Panc1 (cell line): ENCODE results near the gene KMT2C. TPM values are rescaled to one million over a fixed set of nuclear protein-coding genes. Genes with fewer than 3 reads are reported as not detected.

ENCODE experiments used
- ATAC-seq: fragments of 200-7000 bp; cut with Tn5 transposase; 2 replicates; pipeline ENCODE4 v1.9.1; 2020; ENCODE audit warnings: mild to moderate bottlenecking, moderate library complexity
- BruUV-seq: library from RNA; stranded (reverse); fragments of 400-500 nt; replicated peaks from 2 replicates; lab custom pipeline; 2021; lab: Mats Ljungman, UMichigan
- CTCF ChIA-PET: fragments of 300-600 bp; sonication (Branson Sonifier 250); formaldehyde crosslinking; loops from one replicate; lab custom pipeline; 2022; ENCODE audit warnings: antibody characterized with exemption; lab: Charles Lee
- POLR2A ChIA-PET: fragments of 300-600 bp; sonication (Branson Sonifier 250); formaldehyde crosslinking; loops from one replicate; lab custom pipeline; 2022; ENCODE audit warnings: antibody characterized with exemption; lab: Charles Lee
- DNase-seq: peaks from one replicate; pipeline ENCODE4 v3.0.0-alpha.2; 2010; ENCODE audit warnings: low read depth, low spot score
- H3K27ac ChIP-seq: 2 replicates; pipeline ENCODE4 v1.5.1; 2011; ENCODE audit warnings: mild to moderate bottlenecking, low read length, inconsistent platforms
- H3K27me3 ChIP-seq: fragments of 200-500 bp; sonication (Bioruptor generic); 2 replicates; pipeline ENCODE4 v1.6.0; 2014; ENCODE audit warnings: low read length, inconsistent platforms; ENCODE audit not compliant: control insufficient read depth, insufficient read depth
- H3K36me3 ChIP-seq: fragments of 200-500 bp; sonication (Bioruptor generic); 2 replicates; pipeline ENCODE4 v1.5.1; 2014; ENCODE audit warnings: inconsistent platforms, mild to moderate bottlenecking, low read length, moderate library complexity; ENCODE audit not compliant: control insufficient read depth, insufficient read depth
- H3K4me1 ChIP-seq: 2 replicates; pipeline ENCODE4 v1.5.1; 2011; ENCODE audit warnings: inconsistent platforms, mild to moderate bottlenecking, low read length, moderate library complexity; ENCODE audit not compliant: control insufficient read depth, insufficient read depth
- H3K4me3 ChIP-seq, 2 experiments: 2 replicates each; pipeline ENCODE4 v1.5.1; 2011 to 2012; ENCODE audit warnings: low read depth in 2 of 2, low read length in 2 of 2, mild to moderate bottlenecking in 2 of 2, inconsistent platforms in 1 of 2, moderate library complexity in 1 of 2
- H3K9me3 ChIP-seq: fragments of 200-500 bp; sonication (Bioruptor generic); 2 replicates; pipeline ENCODE4 v1.5.1; 2014; ENCODE audit warnings: low read depth, mild to moderate bottlenecking, inconsistent platforms, low read length, moderate library complexity; ENCODE audit not compliant: control insufficient read depth, insufficient read depth
- POLR2AphosphoS5 ChIP-seq: IDR thresholded peaks from 2 replicates; pipeline ENCODE4 v1.6.1; 2012; ENCODE audit warnings: mild to moderate bottlenecking, low read depth, low read length, moderate library complexity
- SIN3A ChIP-seq: IDR thresholded peaks from 2 replicates; pipeline ENCODE4 v1.6.1; 2012; ENCODE audit warnings: low read depth, mild to moderate bottlenecking, low read length, moderate library complexity, borderline replicate concordance; ENCODE audit not compliant: insufficient read depth
- TCF7L2 ChIP-seq: IDR thresholded peaks from 2 replicates; pipeline ENCODE4 v1.6.1; 2011; ENCODE audit warnings: mild to moderate bottlenecking, low read depth, low read length, inconsistent platforms
- in situ Hi-C: cut with HindIII; loops from 2 replicates; pipeline ENCODE4 v1.10.0; 2016; ENCODE audit warnings: low sequenced_read_pairs, low pct_unique_long_range_greater_than_20kb
- intact Hi-C: fragments of 100-400 bp; cut with micrococcal nuclease; formaldehyde crosslinking; loops from one replicate; pipeline ENCODE4 v1.10.0; 2022; ENCODE audit not compliant: unreplicated experiment
- total RNA-seq: library from RNA; stranded (reverse); gene quantifications from one replicate; pipeline ENCODE4 v1.2.1, GENCODE V29; 2021; ENCODE audit not compliant: unreplicated experiment
- TF ChIP-seq, protein P1 (sequence below): fragments of 450-650 bp; IDR thresholded peaks from 2 replicates; pipeline ENCODE4 v1.5.1; 2017; ENCODE audit warnings: mild to moderate bottlenecking
- TF ChIP-seq, protein P2 (sequence below), 2 experiments: IDR thresholded peaks; 2 replicates each; pipeline ENCODE4 v1.6.1; 2011 to 2012; ENCODE audit warnings: low read depth in 2 of 2, control low read depth in 1 of 2, low read length in 1 of 2, mild to moderate bottlenecking in 1 of 2, moderate library complexity in 1 of 2; ENCODE audit not compliant: insufficient read depth in 1 of 2

The KMT2C gene
- total RNA-seq, 1 experiment from 2014 or later: 42.5 TPM

DNA sequence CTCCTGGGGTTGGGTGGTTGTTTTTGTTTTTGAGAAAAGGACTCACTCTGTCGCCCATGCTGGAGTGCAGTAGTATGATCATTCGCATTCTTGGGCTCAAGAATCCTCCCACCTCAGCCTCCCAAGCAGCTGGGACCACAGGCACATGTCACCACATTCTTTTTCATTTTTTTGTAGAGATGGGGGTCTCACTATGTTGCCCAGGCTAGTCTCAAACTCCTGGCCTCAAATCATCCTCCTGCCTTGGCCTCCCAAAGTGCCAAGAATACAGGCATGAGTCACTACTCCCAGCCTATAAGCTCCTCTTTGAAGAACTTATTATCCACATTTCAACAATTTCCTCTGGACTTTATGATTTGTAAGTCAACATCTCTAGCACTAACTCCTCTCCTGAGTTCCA is 102.7 kb downstream of the KMT2C start:
- TF ChIP-seq SIN3A (no peak), TCF7L2 (no peak), POLR2AphosphoS5 (no peak)
- TF ChIP-seq, protein P1, sequence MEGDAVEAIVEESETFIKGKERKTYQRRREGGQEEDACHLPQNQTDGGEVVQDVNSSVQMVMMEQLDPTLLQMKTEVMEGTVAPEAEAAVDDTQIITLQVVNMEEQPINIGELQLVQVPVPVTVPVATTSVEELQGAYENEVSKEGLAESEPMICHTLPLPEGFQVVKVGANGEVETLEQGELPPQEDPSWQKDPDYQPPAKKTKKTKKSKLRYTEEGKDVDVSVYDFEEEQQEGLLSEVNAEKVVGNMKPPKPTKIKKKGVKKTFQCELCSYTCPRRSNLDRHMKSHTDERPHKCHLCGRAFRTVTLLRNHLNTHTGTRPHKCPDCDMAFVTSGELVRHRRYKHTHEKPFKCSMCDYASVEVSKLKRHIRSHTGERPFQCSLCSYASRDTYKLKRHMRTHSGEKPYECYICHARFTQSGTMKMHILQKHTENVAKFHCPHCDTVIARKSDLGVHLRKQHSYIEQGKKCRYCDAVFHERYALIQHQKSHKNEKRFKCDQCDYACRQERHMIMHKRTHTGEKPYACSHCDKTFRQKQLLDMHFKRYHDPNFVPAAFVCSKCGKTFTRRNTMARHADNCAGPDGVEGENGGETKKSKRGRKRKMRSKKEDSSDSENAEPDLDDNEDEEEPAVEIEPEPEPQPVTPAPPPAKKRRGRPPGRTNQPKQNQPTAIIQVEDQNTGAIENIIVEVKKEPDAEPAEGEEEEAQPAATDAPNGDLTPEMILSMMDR: no peak
- TF ChIP-seq, protein P2, sequence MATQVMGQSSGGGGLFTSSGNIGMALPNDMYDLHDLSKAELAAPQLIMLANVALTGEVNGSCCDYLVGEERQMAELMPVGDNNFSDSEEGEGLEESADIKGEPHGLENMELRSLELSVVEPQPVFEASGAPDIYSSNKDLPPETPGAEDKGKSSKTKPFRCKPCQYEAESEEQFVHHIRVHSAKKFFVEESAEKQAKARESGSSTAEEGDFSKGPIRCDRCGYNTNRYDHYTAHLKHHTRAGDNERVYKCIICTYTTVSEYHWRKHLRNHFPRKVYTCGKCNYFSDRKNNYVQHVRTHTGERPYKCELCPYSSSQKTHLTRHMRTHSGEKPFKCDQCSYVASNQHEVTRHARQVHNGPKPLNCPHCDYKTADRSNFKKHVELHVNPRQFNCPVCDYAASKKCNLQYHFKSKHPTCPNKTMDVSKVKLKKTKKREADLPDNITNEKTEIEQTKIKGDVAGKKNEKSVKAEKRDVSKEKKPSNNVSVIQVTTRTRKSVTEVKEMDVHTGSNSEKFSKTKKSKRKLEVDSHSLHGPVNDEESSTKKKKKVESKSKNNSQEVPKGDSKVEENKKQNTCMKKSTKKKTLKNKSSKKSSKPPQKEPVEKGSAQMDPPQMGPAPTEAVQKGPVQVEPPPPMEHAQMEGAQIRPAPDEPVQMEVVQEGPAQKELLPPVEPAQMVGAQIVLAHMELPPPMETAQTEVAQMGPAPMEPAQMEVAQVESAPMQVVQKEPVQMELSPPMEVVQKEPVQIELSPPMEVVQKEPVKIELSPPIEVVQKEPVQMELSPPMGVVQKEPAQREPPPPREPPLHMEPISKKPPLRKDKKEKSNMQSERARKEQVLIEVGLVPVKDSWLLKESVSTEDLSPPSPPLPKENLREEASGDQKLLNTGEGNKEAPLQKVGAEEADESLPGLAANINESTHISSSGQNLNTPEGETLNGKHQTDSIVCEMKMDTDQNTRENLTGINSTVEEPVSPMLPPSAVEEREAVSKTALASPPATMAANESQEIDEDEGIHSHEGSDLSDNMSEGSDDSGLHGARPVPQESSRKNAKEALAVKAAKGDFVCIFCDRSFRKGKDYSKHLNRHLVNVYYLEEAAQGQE (IDR thresholded peaks at IDR 0.05; ENCODE audit: insufficient read depth in 1 of 2, low read depth in 2 of 2, low read length in 1 of 2): no peak
- ATAC-seq: no peak
- CTCF ChIA-PET: interaction anchor here (0.7 kb wide), 1 partner anchor 373 kb away, joined by 3 read pairs; no protein-coding TSS in a partner anchor
- intact Hi-C loops (no loop called here), in situ Hi-C loops (no loop called here)
- Histone ChIP-seq H3K9me3 (no peaks in the 10 kb centered on the region), H3K36me3 (no peaks in the 10 kb centered on the region), H3K27ac (no peak overlapping the region), H3K4me1 (no peaks in the 10 kb centered on the region), H3K27me3 (no peaks in the 10 kb centered on the region), H3K4me3 (no peak overlapping the region)
- DNase-seq: no peak
- no TSS peak for BruUV-seq
- POLR2A ChIA-PET: no interaction called here

DNA sequence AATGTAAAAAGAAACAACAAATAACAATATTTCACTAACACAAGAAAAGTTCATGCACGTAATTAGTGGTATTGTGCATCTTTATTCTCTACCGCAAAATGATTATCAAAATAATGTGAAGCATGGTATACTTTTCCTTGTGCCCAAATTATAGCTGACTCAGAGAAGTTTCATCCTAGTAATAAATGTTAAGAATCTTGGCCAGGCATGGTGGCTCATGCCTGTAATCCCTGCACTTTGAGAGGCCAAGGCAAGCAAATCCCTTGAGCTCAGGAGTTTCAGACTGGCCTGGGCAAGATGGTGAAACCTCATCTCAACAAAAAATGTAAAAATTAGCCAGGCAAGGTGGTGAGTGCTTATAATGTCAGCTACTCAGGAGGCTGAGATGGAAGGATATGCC is 105.0 kb downstream of the KMT2C start:
- no TSS peak for BruUV-seq
- in situ Hi-C loops (no loop called here), intact Hi-C loops (no loop called here)
- Histone ChIP-seq H3K36me3 (peaks cover 2% of the 10 kb centered on the region; the same call in 1 of the 2 replicates), H3K27ac (no peak overlapping the region), H3K4me3 (no peak overlapping the region), H3K27me3 (no peaks in the 10 kb centered on the region), H3K4me1 (no peaks in the 10 kb centered on the region), H3K9me3 (no peaks in the 10 kb centered on the region)
- TF ChIP-seq POLR2AphosphoS5 (no peak), TCF7L2 (no peak), SIN3A (no peak)
- TF ChIP-seq, protein P1: no peak
- TF ChIP-seq, protein P2 (IDR thresholded peaks at IDR 0.05; ENCODE audit: insufficient read depth in 1 of 2, low read depth in 2 of 2, low read length in 1 of 2): no peak
- no peak for DNase-seq
- 0 out of 2 replicates have a peak, but pooled peaks have one; percentile 26 for ATAC-seq
- CTCF ChIA-PET: no interaction called here
- POLR2A ChIA-PET: no interaction called here
